ENCODE results near the gene CRLF3.
"Not testable (repeated sequence)": the region's sequence is repeated elsewhere in the genome, so short reads cannot be mapped to it uniquely, and the experiment has no call there.

- not testable (repeated sequence) for TF ChIP-seq CTCF, POLR2A (IDR thresholded peaks at IDR 0.05)
Observed at GRCh38 chr17:30768771-30769170, 55.7 kb downstream of the CRLF3 start.

Measured in lower leg skin (tissue), 3 donors.